Lung (tissue), 12 donors: ENCODE data around the gene SLC37A1. TPM values are rescaled to one million over a fixed set of nuclear protein-coding genes. Genes with fewer than 3 reads are reported as not detected.

Experiments used
- ATAC-seq: fragments of 200-7000 bp; cut with Tn5 transposase; one replicate; pipeline ENCODE4 v1.9.1; 2020; ENCODE audit warnings: moderate number of reproducible peaks; ENCODE audit not compliant: insufficient read depth, low FRiP score
- DNase-seq, 3 donors: peaks; one replicate each; pipeline ENCODE4 v3.0.0-alpha.2; 2013 to 2017
- H3K27ac ChIP-seq, 2 donors: one replicate each; pipeline ENCODE4 v1.5.1; 2013; ENCODE audit warnings: mild to moderate bottlenecking in 2 of 2, moderate library complexity in 2 of 2, control low read depth in 1 of 2, inconsistent platforms in 1 of 2, low read depth in 1 of 2, low read length in 1 of 2
- H3K27me3 ChIP-seq, 3 donors: one replicate each; pipeline ENCODE4 v1.5.1; 2013; ENCODE audit warnings: low read length in 2 of 3; ENCODE audit not compliant: control insufficient read depth in 3 of 3, insufficient read depth in 3 of 3
- H3K36me3 ChIP-seq, 4 donors: one replicate each; pipeline ENCODE4 v1.5.1; 2013; ENCODE audit warnings: low read length in 4 of 4, mild to moderate bottlenecking in 1 of 4, moderate library complexity in 1 of 4; ENCODE audit not compliant: control insufficient read depth in 4 of 4, insufficient read depth in 4 of 4
- H3K4me1 ChIP-seq, 5 donors: one replicate each; pipeline ENCODE4 v1.5.1; 2013; ENCODE audit warnings: low read length in 5 of 5, mild to moderate bottlenecking in 2 of 5, moderate library complexity in 1 of 5; ENCODE audit not compliant: control insufficient read depth in 5 of 5, insufficient read depth in 5 of 5
- H3K4me3 ChIP-seq: one replicate; pipeline ENCODE4 v1.5.1; 2013; ENCODE audit warnings: mild to moderate bottlenecking, control low read depth, moderate library complexity
- H3K9ac ChIP-seq, 2 donors: one replicate each; pipeline ENCODE4 v1.5.1; 2013; ENCODE audit warnings: low read length in 2 of 2, control low read depth in 1 of 2; ENCODE audit not compliant: insufficient read depth in 1 of 2
- H3K9me3 ChIP-seq, 4 donors: one replicate each; pipeline ENCODE4 v1.5.1; 2013; ENCODE audit warnings: low read length in 3 of 4, mild to moderate bottlenecking in 1 of 4, moderate library complexity in 1 of 4; ENCODE audit not compliant: control insufficient read depth in 4 of 4, insufficient read depth in 3 of 4
- CTCF ChIP-seq: IDR thresholded peaks from 2 replicates; pipeline ENCODE4 v1.5.1; 2012; ENCODE audit warnings: mild to moderate bottlenecking; ENCODE audit errors: control extremely low read depth, extremely low read depth
- WGBS, 2 donors: extraction: QIAGEN DNeasy Blood & Tissue Kit; methylation state at CpG; one replicate each; pipeline ENCODE4 v1.1.7; 2013; 5-methylcytosine and 5-hydroxymethylcytosine counted together
- polyA plus RNA-seq, 2 donors: library from polyadenylated mRNA; stranded (reverse); fragments of 200-250 nt; gene quantifications; one replicate each; pipeline ENCODE4 v1.2.1, GENCODE V29; 2013
- total RNA-seq, 2 donors: library from RNA; depleted of rRNA in 1 of 2; stranded (reverse); fragments of >200 nt in 1 of 2; gene quantifications; one replicate each; pipeline ENCODE4 v1.2.1, GENCODE V29; 2014 to 2021
- donor health status: control.
- donor health status: control.
- donor health status: Bipolar disorder and iron deficiency.
- donor health status: healthy.
- donor health status: DM: yes; HTN: yes; CAD: no.

The SLC37A1 gene
- total and polyA plus RNA-seq, 4 donors = 13.3 to 29.5 (median 19.6) TPM

DNA sequence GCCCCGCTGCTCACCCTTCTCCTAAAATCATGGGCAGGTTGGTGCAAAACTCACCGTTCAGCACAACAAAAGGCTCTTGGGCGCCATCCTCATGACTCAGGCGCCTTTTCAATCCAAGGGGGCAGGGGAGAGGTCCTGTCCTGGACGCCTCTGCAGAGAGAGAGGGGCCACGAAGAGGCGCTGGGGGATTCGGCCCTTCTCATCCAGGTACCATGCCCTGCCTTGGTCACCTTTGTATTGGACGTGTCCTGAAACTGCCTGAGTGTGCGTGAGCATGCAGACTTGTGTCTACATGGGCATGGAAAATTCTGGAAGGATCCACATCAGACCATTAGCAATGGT, 53.5 kb downstream of the SLC37A1 start:
- DNase-seq = no peak
- Histone ChIP-seq H3K27ac (no peak overlapping the region), H3K9ac (no peak overlapping the region), H3K9me3 (no peaks in the 10 kb centered on the region), H3K27me3 (no peaks in the 10 kb centered on the region), H3K4me1 (peaks cover 0 to 23% (median 2%) of the 10 kb centered on the region in 5 donors), H3K4me3 (no peak overlapping the region), H3K36me3 (peaks cover 0 to 68% (median 0%) of the 10 kb centered on the region in 4 donors)
- no peak for ATAC-seq
- 87 to 96% methylated on average over 10 of the region's 10 CpGs for WGBS, 2 donors
- no peak for TF ChIP-seq CTCF

DNA sequence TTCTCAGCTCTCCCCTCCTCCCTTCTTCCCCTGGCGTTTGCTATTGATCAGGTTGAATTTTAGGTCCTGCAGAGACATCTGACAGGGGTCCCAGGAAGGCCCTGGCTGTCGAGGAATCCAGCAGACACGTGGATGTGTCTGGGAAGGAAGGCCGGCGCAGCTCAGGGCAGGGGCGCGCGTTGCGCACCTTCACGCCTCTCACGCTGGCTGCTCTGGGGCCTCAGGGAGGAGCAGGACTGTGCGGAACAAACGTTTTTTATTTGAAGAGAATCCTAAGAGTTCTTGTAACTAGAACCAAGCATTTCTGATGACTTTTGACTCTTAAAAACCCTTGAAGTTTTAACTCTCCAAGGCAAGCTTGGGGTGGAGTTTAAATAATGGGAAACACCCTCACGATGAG, 54.2 kb downstream of the SLC37A1 start:
- Histone ChIP-seq H3K9ac (no peak overlapping the region), H3K36me3 (peaks cover 0 to 64% (median 0%) of the 10 kb centered on the region in 4 donors), H3K4me3 (no peak overlapping the region), H3K27me3 (no peaks in the 10 kb centered on the region), H3K27ac (peak overlapping the region in 1 of 2 donors; percentile 21), H3K9me3 (no peaks in the 10 kb centered on the region), H3K4me1 (peaks cover 0 to 23% (median 2%) of the 10 kb centered on the region in 5 donors)
- DNase-seq = peak in 2 of 3 donors; percentile 11 to 45
- ATAC-seq = peak; percentile 25
- 78 to 87% methylated on average over 14 of the region's 14 CpGs for WGBS, 2 donors
- TF ChIP-seq CTCF = no peak

GRCh38 chr21:42568376-42568775, 54.7 kb downstream of the SLC37A1 start:
- Histone ChIP-seq H3K9ac (no peak overlapping the region), H3K9me3 (no peaks in the 10 kb centered on the region), H3K4me1 (peaks cover 0 to 23% (median 2%) of the 10 kb centered on the region in 5 donors), H3K36me3 (peaks cover 0 to 63% (median 0%) of the 10 kb centered on the region in 4 donors), H3K4me3 (no peak overlapping the region), H3K27ac (no peak overlapping the region), H3K27me3 (no peaks in the 10 kb centered on the region)
- ATAC-seq = no peak
- DNase-seq = no peak
- TF ChIP-seq CTCF = no peak
- 85 to 95% methylated on average over 19 of the region's 19 CpGs for WGBS, 2 donors
